ENCODE data around the gene GNG7. TPM values are rescaled to one million over a fixed set of nuclear protein-coding genes. Genes with fewer than 3 reads are reported as not detected.
"Not testable (repeated sequence)": the region's sequence is repeated elsewhere in the genome, so short reads cannot be mapped to it uniquely, and the experiment has no call there.

The GNG7 gene
- polyA plus RNA-seq, 1 of the 3 experiments (the other 2 are of a cell fraction): 2.2 TPM

DNA sequence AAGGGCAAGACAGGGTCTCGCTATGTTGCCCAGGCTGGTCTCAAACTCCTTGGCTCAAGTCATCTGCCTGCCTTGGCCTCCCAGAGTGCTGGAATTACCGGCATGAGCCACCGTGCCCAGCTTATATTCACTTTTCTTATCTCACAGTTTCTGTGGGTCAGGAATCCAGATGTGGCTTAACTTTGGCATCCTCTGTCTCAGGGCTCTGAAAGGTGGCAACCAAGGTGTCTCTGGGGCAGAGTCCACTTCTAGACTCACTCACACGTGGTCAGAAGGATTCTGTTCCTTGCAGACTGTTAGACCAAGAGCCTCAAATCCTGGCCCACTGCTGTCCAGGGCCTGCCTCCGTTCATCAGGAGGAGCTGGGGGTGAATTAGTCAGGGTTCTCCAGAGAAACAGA is 238.1 kb downstream of the GNG7 start:
- H3K4me1 ChIP-seq (ENCODE audit: control insufficient read depth in 1 of 2, insufficient read depth in 2 of 2, low read depth in 1 of 2, low read length in 1 of 2): peaks cover 0 to 4% of the 10 kb centered on the region in 2 experiments; a peak in 2 of 4 replicates
- peaks cover 26% of the 10 kb centered on the region for H3F3A ChIP-seq (replicated peaks; ENCODE audit: insufficient read depth)
- H3K9me2 ChIP-seq: no peaks in the 10 kb centered on the region
- no peak for DNase-seq
- H3K36me3 ChIP-seq (replicated peaks in 1 of 2; ENCODE audit: control insufficient read depth in 1 of 2, insufficient read depth in 2 of 2, low read length in 1 of 2): no peaks in the 10 kb centered on the region
- H3K4me2 ChIP-seq: no peak overlapping the region
- WGBS (ENCODE audit: low lambda C conversion rate): 79% methylated on average over 5 of the region's 5 CpGs
- H3K27me3 ChIP-seq (ENCODE audit: insufficient read depth): no peaks in the 10 kb centered on the region
- POLR2A ChIA-PET: no interaction called here
- no peaks in the 10 kb centered on the region for H3K79me2 ChIP-seq (ENCODE audit: insufficient read depth)
- H4K20me1 ChIP-seq (ENCODE audit: insufficient read depth): no peaks in the 10 kb centered on the region
- no peaks in the 10 kb centered on the region for H3K9me3 ChIP-seq
- no peak overlapping the region for H3K4me3 ChIP-seq (ENCODE audit: low read depth in 2 of 2, low read length in 1 of 2)
- H3K9ac ChIP-seq: no peak overlapping the region
- no peak overlapping the region for H3K27ac ChIP-seq (ENCODE audit: low read depth in 2 of 2, low read length in 1 of 2)
- TF ChIP-seq NRF1 (IDR thresholded peaks at IDR 0.05; ENCODE audit: low read depth, low read length) (no peak), POLR2AphosphoS5 (IDR thresholded peaks at IDR 0.05; ENCODE audit: low read depth, low read length) (no peak), RXRA (IDR thresholded peaks at IDR 0.05; ENCODE audit: borderline replicate concordance, low read depth) (no peak), SMC3 (IDR thresholded peaks at IDR 0.05; ENCODE audit: low read depth, low read length) (no peak), CHD2 (IDR thresholded peaks at IDR 0.05; ENCODE audit: low read length, partially characterized antibody) (no peak), GABPA (IDR thresholded peaks at IDR 0.05; ENCODE audit: low read depth) (no peak), JUND (IDR thresholded peaks at IDR 0.05) (no peak), FOXM1 (IDR thresholded peaks at IDR 0.05; ENCODE audit: low read depth) (no peak), NFIC (IDR thresholded peaks at IDR 0.05; ENCODE audit: borderline replicate concordance) (no peak), EZH2phosphoT487 (IDR thresholded peaks at IDR 0.05; ENCODE audit: borderline replicate concordance, low read depth) (no peak), TAF1 (IDR thresholded peaks at IDR 0.05; ENCODE audit: borderline replicate concordance, low read depth, low read length) (no peak), TEAD4 (IDR thresholded peaks at IDR 0.05; ENCODE audit: borderline replicate concordance, insufficient read depth) (no peak), ELF1 (IDR thresholded peaks at IDR 0.05) (no peak), SIN3A (IDR thresholded peaks at IDR 0.05; ENCODE audit: borderline replicate concordance, low read depth, low read length) (no peak), FOXJ3 (CRISPR knock-in tag; IDR thresholded peaks at IDR 0.05) (no peak), RFX5 (IDR thresholded peaks at IDR 0.05; ENCODE audit: low read length) (no peak)
- TF ChIP-seq, protein P1, sequence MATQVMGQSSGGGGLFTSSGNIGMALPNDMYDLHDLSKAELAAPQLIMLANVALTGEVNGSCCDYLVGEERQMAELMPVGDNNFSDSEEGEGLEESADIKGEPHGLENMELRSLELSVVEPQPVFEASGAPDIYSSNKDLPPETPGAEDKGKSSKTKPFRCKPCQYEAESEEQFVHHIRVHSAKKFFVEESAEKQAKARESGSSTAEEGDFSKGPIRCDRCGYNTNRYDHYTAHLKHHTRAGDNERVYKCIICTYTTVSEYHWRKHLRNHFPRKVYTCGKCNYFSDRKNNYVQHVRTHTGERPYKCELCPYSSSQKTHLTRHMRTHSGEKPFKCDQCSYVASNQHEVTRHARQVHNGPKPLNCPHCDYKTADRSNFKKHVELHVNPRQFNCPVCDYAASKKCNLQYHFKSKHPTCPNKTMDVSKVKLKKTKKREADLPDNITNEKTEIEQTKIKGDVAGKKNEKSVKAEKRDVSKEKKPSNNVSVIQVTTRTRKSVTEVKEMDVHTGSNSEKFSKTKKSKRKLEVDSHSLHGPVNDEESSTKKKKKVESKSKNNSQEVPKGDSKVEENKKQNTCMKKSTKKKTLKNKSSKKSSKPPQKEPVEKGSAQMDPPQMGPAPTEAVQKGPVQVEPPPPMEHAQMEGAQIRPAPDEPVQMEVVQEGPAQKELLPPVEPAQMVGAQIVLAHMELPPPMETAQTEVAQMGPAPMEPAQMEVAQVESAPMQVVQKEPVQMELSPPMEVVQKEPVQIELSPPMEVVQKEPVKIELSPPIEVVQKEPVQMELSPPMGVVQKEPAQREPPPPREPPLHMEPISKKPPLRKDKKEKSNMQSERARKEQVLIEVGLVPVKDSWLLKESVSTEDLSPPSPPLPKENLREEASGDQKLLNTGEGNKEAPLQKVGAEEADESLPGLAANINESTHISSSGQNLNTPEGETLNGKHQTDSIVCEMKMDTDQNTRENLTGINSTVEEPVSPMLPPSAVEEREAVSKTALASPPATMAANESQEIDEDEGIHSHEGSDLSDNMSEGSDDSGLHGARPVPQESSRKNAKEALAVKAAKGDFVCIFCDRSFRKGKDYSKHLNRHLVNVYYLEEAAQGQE (IDR thresholded peaks at IDR 0.05; ENCODE audit: low read depth, low read length): no peak
- TF ChIP-seq, protein P2, sequence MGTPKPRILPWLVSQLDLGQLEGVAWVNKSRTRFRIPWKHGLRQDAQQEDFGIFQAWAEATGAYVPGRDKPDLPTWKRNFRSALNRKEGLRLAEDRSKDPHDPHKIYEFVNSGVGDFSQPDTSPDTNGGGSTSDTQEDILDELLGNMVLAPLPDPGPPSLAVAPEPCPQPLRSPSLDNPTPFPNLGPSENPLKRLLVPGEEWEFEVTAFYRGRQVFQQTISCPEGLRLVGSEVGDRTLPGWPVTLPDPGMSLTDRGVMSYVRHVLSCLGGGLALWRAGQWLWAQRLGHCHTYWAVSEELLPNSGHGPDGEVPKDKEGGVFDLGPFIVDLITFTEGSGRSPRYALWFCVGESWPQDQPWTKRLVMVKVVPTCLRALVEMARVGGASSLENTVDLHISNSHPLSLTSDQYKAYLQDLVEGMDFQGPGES (IDR thresholded peaks at IDR 0.05; ENCODE audit: low read depth, low read length): no peak
- TF ChIP-seq, protein P3, sequence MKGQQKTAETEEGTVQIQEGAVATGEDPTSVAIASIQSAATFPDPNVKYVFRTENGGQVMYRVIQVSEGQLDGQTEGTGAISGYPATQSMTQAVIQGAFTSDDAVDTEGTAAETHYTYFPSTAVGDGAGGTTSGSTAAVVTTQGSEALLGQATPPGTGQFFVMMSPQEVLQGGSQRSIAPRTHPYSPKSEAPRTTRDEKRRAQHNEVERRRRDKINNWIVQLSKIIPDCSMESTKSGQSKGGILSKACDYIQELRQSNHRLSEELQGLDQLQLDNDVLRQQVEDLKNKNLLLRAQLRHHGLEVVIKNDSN (IDR thresholded peaks at IDR 0.05; ENCODE audit: borderline replicate concordance, low read depth): no peak
- TF ChIP-seq, protein P4, sequence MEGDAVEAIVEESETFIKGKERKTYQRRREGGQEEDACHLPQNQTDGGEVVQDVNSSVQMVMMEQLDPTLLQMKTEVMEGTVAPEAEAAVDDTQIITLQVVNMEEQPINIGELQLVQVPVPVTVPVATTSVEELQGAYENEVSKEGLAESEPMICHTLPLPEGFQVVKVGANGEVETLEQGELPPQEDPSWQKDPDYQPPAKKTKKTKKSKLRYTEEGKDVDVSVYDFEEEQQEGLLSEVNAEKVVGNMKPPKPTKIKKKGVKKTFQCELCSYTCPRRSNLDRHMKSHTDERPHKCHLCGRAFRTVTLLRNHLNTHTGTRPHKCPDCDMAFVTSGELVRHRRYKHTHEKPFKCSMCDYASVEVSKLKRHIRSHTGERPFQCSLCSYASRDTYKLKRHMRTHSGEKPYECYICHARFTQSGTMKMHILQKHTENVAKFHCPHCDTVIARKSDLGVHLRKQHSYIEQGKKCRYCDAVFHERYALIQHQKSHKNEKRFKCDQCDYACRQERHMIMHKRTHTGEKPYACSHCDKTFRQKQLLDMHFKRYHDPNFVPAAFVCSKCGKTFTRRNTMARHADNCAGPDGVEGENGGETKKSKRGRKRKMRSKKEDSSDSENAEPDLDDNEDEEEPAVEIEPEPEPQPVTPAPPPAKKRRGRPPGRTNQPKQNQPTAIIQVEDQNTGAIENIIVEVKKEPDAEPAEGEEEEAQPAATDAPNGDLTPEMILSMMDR (IDR thresholded peaks at IDR 0.05): no peak
- no peak overlapping the region for H2AFZ ChIP-seq (ENCODE audit: low read depth)
- CTCF ChIA-PET: interaction anchor here (0.9 to 21.1 kb wide), 6 partner anchors 10 to 173 kb away, joined by 3 to 309 read pairs (median 4); no protein-coding TSS in a partner anchor

DNA sequence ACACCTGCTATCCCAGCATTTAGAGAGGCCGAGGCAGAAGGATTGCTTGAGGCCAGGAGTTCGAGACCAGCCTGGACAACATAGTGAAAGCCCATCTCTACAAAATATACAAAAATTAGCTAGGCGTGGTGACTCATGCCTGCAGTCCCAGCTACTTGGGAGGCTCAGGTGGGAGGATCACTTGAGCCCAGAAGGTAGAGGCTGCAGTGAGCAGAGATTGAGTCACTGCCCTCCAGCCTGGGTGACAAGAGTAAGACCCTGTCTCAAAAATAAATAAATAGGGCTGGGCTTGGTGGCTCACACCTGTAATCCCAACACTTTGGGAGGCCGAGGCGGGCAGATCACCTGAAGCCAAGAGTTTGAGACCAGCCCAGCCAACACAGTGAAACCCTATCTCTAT is 238.8 kb downstream of the GNG7 start:
- ChIA-PET CTCF (interaction anchor here (0.7 to 21.1 kb wide), 5 partner anchors 9 to 149 kb away, joined by 3 to 309 read pairs (median 4); no protein-coding TSS in a partner anchor), POLR2A (interaction anchor here (1.0 kb wide), 1 partner anchor 36 kb away, joined by 4 read pairs; the partner anchor contains the start of gene TIMM13)
- peaks cover 24% of the 10 kb centered on the region for H3F3A ChIP-seq (replicated peaks; ENCODE audit: insufficient read depth)
- not testable (repeated sequence) for H3K9me3 ChIP-seq; H3K27ac ChIP-seq (ENCODE audit: low read depth in 2 of 2, low read length in 1 of 2); H3K79me2 ChIP-seq (ENCODE audit: insufficient read depth); DNase-seq; H3K36me3 ChIP-seq (replicated peaks in 1 of 2; ENCODE audit: control insufficient read depth in 1 of 2, insufficient read depth in 2 of 2, low read length in 1 of 2); H3K27me3 ChIP-seq (ENCODE audit: insufficient read depth); H3K4me1 ChIP-seq (ENCODE audit: control insufficient read depth in 1 of 2, insufficient read depth in 2 of 2, low read depth in 1 of 2, low read length in 1 of 2); H3K9me2 ChIP-seq; H3K4me3 ChIP-seq (ENCODE audit: low read depth in 2 of 2, low read length in 1 of 2); H3K4me2 ChIP-seq; H3K9ac ChIP-seq; H4K20me1 ChIP-seq (ENCODE audit: insufficient read depth)
- WGBS (ENCODE audit: low lambda C conversion rate): 98% methylated on average over 4 of the region's 5 CpGs
- H2AFZ ChIP-seq (ENCODE audit: low read depth): peak overlapping the region; percentile 59; the same call in 1 of the 2 replicates
